IPS DF 19.7 (cell line): ENCODE measurements around the gene EDC3.

Source experiments
- DNase-seq: peaks from one replicate; pipeline ENCODE4 v3.0.0-alpha.2; 2013; ENCODE audit warnings: low read depth, low spot score

Gene EDC3

DNA sequence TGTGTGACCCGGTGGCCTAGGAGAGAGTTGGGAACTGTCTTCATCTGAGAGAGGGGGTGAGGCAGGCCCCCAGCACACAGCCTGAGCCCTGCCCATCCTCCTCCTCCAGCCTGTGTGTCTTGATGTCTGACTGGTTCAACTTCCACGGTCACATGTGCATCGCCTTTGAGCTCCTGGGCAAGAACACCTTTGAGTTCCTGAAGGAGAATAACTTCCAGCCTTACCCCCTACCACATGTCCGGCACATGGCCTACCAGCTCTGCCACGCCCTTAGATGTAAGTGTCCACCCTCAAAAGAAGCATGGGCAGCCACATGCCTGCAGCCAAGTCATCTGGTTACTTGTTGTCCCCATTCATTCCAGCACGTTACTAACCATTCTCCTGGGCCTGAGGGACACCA is 70.1 kb downstream of the EDC3 start:
- DNase-seq: no peak

DNA sequence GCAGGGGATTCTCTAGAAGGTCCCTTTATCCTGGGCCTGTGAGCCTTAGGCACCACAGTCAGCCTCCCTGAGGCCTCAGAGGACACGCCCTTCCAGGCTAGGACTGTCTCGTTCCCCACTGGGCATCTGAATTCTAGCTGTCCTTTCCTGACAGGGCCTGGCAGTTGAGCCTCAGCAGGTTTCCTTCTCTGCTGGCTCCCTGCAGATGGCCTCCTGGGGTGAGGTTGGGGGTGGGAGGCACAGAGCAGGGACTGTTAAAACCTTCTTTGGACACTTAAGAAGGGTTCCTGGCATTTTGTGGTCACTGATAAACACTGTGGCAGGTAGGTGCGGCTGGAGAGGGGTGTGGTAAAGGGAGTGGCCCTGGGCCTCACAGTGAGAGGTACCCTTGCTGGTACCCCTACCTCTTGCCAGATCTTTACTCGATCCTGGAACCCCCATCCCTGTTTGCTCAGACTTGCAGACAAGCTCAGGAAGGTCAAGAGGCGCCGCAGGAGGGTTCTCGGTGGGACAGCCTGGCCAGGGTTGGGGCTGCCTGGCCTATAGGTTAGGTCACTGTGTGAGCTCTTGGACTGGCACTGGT is 71.7 kb downstream of the EDC3 start:
- DNase-seq: no peak

DNA sequence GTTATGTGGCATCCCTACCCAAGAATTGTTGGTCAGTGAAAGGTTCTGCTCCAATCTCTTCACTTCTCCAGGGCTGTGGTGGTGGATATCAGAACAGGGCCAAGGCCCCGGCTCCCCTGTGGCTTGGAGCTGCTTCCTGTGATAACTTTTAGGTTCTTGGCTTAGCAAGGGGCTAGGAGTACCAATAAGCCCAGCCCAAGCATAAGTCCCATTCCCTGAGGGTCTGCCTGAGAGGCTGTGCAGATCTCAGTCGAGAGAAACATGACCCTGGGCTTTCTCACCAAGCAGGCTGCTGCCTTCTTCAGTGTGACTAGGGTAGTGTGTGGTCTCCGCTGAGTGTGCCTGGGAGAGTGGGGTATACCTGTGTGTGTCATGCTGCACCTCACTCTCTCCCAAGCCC is 73.1 kb downstream of the EDC3 start:
- DNase-seq: no peak

DNA sequence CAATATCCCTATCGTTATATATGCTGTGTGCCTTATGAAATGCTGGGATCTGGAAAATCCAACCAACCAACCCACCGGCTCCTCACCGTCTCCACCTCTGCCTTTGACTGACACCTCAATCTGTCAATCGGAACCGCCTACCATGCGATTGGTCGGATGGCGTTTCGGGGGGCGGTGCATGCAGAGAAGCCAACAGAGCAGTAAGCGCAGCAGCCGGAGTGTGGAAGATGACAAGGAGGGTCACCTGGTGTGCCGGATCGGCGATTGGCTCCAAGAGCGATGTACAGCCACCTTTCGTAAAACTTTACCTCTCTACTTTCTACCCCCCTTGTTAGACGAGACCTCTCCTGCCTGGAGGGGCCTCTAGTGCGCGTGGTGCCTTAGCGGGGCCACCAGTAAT is 73.9 kb downstream of the EDC3 start:
- no peak for DNase-seq

DNA sequence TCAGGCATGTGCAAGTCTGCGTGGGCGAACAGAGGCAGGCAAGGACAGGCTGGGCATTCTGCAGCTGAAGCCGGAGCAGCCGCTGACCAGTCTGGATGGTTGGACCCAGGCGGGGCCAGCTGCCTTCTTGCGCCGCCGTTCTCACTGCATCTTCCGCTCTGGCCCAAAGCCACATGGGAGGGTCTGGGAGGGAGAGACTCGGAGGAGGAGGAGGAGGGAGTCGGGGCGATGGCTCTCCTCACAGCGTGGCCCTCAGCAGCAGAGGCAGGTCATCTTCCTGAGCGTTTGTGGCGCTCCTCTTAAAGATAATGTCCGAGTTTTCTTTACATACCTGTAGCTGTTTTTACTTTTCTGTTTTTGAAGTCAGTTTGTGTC is 74.3 kb downstream of the EDC3 start:
- DNase-seq: no peak

DNA sequence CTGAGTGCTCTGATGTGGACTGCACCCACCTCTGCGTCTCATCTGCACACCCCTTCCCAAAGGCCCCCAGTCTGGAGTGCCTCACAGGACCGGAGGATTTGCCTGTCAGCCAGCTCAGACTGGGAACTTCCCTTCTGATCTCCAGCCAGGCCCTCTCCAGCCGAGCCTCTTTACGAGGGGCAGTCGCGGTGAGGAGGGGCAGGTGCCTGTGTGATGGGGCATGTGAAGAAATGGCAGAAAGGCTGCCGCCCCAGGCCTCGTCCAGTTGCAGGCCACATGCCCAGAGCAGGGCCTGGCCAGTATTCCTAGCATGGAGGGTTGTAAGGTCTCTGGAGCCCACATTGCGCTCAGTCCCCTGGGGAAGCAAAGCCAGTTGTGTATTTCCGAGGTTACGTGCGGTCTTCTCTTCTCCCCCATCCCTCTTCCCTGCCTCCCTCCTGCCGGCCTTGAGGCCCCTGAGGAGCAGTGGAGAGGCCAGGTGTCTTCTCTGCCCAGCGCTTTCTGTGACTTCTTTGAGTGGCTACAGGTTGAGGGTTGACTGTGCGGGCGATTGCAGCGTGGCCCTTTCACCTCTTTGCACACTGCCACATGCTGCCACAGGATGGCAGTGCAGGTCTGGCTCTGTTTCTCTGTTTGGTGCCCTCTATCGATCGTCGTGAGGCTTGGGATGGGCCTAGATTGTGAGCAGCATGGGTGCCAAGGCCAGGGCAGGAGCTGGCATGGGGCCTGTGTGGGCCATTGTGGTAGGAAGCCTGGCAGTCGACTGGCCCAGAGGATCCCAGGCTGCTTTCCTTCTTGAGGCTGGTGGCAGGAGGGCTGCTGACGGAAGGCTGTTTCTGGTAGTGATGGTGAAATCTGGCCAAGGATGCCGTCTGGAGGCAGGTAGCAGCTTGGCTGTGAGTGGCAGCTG is 74.9 kb downstream of the EDC3 start:
- DNase-seq: peak; percentile 56

DNA sequence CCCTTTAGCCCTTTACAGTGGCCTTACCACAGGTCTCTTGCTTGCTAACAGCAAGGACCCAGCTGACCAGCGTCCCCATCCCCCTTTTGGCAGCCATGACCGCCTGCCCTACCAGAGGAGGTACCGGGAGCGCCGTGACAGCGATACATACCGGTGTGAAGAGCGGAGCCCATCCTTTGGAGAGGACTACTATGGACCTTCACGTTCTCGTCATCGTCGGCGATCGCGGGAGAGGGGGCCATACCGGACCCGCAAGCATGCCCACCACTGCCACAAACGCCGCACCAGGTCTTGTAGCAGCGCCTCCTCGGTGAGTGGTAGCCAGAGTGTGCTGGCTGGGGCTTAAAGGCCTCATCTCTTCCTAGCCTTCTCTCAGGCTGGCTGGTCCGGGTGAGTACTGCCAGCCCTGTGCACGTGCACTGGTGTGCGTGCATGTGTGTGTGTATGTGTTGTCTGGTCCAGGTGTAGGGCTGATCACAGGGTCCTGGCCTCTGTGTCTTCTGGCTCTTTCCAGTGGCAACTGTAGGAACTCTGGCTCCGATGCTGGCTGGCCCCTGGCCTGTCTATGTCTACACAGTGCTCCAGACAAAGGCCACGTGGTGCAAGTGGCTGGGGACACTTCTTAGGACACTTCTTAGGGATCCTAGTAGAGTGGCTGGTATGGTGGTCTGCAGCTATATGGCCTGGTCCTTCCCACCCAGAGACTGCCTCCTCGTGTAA is 75.7 kb downstream of the EDC3 start:
- DNase-seq: no peak

DNA sequence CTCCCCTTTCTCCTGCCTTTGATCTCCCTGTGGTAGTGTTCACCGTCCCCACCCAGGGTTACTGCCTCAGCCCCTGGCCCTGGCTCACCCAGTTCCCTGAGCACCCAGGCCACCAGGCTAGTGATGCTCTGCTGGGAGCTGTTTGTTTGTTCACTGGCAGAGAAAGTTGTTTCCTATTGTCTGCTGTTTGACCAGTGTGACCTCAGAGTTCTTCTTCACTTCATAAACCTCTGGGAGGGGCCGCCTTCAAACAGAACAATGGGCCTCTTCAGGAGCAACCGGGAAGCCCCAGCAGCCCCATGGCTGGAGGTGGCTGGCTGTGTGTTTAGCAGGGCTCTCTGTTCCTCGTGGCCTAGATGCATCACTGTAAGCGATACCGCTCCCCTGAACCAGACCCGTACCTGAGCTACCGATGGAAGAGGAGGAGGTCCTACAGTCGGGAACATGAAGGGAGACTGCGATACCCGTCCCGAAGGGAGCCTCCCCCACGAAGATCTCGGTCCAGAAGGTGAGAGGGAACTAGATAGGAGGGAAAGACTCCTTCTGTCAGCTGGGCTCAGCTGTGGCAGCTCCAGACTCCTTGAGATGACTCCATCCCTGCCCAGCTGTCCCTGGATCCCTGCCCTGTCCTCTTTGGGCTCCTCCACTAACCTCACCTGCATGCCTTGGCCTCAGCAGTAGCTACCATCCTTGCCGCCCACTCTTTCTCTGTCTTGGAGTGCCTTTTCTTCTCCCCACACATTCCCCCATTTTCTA is 76.8 kb downstream of the EDC3 start:
- DNase-seq: no peak

DNA sequence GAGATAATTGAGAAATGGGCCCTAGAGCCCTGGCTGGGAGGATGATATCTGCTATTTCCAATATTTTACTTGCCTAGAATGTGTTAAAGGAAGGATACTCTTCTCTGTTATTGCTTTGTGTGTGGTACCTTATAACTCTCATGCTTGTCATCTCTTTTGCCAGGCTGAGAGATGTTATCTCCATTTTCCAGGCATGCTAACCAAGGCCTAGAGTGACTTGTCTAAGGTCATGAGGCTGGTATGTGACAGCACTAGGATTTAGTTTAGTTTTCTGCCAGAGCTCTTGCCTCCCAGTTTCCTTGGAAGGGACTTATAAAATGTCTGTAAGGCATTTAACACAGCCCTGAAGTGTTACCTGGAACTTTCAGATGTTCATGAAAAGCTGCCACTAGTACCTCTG is 78.8 kb downstream of the EDC3 start:
- no peak for DNase-seq

DNA sequence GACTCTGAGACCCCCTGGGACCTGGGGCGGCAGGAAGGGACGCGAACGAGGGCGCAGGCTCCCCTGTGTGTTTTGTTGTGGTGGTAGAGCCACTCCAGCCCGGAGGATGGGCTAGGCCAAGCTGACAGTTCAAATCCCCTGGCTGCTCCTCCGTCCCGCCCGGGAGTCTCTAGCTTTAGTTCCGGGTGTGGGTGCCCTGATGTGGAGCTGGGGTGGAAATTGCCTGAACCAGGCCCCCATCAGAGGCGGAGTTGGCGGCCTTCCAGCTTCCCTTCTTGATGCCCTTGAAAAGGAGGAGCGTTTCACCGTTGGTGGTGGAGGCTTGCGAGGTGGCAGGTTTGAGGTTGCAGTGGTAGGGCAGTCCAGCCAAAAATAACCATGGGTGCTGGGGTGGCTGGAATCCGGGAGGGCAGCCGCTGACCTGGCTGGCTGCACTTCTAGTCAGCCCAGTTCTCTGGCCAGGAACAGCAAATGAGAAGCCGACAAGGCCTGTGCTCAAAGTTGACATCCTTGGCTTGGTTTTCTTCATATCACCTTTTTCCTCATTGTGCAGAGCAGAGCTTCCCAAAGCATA is 79.4 kb downstream of the EDC3 start:
- no peak for DNase-seq

DNA sequence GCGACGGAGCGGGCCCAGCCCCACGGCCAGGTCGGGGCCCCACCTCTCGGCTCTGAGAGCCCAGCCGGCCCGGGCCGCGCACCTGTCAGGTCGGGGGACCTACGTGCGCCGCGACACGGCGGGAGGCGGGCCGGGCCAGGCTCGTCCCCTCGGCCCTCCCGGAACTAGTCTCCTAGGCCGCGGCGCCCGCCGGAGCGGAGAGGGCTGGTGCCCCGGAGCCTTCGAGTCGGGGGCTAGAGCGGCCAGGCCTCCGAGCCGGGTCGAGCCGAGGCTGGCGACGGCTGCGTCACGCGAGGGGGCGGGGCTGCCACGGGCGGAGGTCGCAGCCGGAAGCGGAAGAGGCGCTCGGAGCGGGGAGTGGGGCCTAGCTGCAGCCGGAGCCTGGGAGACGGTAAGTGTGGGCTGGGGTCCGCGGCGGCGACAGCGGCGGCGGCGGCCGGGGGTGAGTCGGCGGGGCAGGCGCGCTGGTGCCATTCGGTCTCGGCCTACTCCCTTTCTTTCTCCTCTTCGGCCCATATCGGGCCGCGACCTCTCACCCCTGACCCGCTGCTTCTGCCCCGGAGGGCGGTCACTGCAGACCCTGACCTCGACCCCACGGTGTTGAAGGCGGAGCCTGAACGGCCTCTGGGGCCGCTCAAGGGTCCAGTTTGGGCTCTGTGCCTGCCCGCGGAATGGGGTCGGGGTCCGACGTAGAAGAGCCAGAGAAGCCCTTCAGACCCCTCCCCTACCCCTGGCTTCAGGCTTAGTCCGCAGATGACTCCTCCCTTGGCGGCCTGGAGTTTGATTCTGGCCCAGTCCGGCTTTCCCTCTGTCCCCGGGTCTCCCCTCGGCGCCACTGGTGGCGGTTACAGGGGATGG is 80.1 kb downstream of the EDC3 start, which contains the start of gene CLK3:
Gene CLK3, plus strand, starts transcription at position 329 of the 858 bp plus-strand sequence. CDS start 3,361 bp downstream, outside the sequence.
- DNase-seq: peak; percentile 74

DNA sequence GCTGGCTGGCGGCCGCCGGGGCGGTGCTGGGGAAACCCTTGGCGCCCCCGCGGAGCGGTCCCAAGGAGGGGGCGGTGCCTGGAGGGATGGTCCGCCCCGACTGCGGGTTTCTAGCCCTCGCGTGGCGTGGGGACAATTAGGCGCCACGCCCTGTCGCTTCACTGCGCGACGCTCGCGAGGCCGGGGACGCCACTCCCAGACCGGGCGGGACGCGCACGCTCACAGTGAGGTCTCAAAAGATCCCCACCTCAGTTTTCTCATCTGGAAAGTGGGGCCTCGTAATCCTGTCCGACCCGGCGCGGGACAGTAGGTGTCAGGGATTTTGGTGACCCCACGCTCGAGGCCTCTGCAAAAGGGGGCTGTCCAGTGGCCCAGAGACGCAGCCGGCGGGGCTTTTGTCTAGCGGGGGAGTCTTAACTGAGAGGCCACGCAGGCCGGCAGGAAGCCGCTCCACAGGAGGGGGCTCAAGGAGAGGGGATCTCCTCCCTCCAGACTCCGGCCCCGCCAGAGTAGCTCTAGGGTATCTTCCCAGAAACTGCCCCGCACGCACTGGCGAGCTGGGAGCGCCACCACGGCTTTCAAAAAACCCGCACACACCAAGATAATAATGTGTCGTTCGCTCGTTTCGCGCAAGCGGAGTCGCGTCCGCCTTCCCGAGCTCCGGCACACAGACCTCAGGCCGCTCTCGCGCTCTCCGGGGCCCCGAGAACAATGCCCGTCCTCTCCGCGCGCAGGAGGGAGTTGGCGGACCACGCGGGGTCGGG is 80.9 kb downstream of the EDC3 start:
- DNase-seq: no peak

DNA sequence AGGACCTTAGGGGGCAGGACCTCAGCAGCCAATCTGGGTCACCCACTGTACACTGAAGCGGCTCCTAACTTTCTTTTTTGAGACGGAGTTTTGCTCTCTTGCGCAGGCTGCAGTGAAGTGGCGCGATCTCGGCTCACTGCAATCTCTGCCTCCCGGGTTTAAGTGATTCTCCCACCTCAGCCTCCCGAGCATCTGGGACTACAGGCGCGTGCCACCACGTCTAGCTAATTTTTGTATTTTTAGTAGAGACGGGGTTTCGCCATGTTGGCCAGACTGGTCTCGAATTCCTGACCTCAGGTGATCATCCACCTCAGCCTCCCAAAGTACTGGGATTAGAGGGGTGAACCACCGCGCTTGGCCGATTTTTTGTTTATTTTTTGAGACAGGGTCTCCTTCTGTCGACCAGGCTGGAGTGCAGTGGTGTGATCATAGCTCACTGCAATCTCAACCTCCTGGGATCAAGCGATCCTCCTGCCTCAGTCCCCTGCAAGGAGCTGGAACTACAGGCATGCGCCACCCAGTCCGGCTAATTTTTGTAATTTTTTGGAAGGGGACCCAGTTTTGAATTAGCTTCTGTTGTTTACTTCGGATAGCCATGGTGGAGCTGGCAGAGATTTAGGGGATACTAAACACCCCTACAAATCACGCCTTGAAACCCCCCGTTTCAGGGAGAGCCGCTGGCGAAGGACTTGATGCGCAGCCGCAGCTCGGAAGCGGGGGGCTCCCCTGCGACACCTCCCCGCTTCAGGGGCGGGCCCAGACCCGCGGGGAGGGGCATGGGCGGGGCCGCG is 81.7 kb downstream of the EDC3 start:
- no peak for DNase-seq

DNA sequence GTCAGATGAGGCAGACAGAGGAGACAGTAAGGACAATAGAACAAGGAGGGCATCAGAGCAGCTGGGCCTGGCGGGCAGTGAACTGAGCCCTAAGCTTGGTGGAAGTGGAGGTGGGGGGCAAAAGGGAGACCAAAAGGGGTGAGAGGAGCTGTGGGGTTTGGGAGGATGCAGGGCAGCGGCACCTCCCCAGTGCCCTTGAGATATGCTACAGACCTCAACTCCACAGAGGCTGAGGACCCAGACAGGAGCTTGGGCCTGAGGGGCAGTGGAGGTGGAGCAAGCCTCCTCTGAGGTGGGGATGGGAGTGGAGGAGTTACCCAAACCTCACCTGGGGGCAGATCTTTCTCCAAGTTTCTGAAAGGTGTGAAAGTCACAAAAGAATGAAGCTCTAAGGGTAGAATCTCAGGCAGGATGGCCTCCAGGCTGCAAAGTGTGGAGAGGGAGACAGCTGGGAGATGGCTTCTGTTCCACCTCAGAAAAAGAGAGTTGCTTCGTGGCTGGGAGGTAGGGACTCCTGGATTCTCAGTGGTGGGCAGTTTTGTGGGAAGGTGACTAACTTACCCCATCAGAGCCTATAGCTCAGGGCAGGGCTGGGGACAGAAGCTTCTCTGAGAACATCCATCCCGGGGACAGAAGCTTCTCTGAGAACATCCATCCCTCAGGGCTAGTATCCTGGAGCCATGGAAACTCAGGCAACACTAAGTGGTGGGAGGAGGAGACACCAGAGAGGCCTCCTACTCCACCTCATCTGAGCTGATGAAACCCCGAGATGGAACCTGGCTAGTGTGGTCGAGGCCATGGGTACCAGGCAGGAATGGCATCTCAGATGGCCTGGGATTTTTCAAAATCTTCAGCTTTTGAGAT is 82.5 kb downstream of the EDC3 start:
- DNase-seq: no peak

DNA sequence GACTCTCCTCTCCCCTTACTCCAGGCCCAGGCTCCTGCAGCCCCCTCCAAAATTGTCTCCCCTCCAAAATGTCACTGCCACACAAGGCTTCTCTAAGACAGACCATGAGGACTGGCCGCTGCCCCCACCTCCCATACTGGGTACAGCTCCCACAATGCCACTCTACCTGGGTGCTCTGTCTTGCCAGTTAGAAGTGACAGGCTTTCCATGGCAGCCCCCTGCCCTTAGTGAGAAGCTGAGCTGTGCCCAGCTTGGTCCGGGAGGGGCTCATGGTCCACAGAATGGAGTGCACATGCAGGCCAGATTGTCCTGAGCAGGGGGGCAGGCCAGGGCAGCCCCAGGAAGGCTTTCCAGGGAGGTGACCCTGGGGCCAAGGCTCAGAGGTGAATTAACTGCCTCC is 83.1 kb downstream of the EDC3 start:
- DNase-seq: no peak

DNA sequence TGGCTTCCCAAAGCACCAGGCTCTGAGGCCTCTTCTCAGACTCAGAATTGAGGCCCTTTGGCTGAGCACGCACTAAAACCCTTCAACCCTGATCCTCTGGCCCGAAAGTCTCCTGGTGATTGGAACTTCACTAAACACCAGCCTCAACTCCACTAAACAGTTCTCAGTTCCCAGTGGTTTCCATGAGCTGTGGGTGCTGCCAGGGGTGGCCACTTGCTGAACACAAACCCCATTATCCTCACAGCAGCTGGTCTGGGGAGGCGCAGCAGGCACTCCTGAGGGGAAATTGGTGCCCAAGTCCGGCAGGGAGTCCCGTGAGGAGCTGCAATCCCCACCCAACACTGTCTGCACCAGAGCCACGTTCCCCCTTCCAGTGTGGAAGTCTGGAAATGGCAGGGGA is 84.0 kb downstream of the EDC3 start:
- no peak for DNase-seq

DNA sequence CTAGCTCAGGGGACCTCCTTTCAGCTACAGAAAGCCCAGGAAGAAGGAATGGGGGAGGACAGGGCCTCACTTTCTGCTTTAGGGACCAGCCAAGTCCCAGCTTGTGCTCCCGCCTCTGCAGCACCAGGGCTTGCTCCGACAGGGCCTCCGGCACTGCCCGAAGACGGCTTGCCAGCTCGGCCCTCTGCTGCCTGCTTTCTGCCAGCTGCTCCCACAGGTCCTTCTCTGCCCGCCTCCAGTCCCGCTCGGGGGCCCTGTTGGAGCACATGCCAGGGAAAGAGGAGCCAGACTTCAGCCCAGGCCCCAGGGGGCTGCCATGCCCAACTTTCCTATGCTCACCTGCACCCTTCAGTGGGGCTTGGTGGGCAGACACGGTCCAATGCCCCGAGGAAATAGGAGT is 84.5 kb downstream of the EDC3 start:
- DNase-seq: no peak
